Glomerular visceral epithelial cell (primary cell): ENCODE results near the gene NRAP.
"Not testable (repeated sequence)": the region's sequence is repeated elsewhere in the genome, so short reads cannot be mapped to it uniquely, and the experiment has no call there.

Experiments
- DNase-seq: peaks from one replicate; pipeline ENCODE4 v3.0.0-alpha.2; 2016; ENCODE audit errors: extremely low spot score

NRAP gene

DNA sequence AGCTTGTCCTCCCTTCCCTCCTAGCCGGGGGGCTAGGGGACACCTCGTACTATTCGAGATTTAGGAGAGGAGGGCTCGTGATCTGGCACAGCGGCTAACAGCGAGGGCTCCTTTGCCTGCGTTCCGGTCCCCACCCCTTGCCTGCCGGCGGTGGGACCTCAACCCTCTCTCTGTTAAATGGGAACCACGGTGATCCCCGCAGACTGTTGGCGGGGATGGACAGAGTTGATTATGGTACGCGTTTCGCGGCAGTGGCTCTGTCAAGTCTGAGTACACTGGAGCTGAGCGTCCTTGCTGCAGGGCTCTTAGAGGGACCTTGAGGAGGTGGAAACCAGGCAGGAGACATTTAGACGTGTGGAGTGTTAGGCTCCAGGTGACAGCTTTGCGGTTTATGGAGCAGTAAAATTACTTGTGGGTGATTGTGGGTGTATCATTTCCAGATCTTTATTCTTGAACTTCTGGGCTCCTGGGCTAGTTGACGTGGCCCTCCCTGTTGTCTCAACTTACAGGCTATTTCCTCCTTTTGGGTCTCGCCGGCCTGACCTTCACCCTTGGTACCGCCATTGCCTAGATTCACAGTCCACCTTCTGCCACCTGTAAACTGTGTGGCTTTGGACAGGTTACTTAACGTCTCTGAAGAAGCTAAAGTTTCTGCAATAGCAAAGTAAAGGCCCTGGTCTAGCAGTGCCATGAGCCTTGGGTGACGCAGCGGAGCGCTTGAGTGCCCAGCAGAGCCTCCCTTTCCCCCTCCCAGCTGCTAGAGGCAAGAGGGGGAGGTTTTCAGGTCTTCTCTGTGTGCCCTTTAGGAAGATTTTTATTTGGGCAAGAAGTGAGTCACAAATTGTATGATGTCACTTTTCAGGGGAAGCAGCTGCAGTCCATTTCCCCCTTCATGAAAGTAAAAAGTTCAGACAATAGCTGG, 16.6 kb upstream of the NRAP start:
- peak; percentile 82 for DNase-seq

DNA sequence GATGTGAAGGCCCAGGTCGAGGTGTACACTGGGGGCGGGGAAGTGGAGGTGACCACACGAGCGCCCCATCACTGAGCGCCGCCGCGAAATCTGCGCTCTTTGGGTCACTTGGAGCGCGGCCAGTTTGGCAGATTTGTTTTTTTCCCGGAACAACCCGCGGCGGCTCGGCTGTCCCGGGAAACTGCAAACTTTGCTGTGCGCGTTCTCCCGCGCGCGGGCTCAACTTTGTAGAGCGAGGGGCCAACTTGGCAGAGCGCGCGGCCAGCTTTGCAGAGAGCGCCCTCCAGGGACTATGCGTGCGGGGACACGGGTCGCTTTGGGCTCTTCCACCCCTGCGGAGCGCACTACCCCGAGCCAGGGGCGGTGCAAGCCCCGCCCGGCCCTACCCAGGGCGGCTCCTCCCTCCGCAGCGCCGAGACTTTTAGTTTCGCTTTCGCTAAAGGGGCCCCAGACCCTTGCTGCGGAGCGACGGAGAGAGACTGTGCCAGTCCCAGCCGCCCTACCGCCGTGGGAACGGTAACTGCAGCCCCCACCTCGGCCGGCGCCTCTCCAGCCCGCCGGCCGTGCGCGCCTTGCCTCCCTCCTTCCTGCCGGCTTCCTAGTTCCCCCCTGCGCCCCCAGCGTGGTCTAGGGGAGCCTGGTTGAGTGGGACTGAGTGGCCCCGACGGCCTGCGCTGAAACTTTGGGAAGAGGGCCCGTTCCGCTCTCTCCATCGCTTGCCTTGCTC, 15.8 kb upstream of the NRAP start, which contains the start of gene CASP7:
CASP7 (plus strand) TSS at position 450 of the 727 bp plus-strand sequence. CDS start 17,582 bp downstream, outside the sequence.
- peak; percentile 85 for DNase-seq

DNA sequence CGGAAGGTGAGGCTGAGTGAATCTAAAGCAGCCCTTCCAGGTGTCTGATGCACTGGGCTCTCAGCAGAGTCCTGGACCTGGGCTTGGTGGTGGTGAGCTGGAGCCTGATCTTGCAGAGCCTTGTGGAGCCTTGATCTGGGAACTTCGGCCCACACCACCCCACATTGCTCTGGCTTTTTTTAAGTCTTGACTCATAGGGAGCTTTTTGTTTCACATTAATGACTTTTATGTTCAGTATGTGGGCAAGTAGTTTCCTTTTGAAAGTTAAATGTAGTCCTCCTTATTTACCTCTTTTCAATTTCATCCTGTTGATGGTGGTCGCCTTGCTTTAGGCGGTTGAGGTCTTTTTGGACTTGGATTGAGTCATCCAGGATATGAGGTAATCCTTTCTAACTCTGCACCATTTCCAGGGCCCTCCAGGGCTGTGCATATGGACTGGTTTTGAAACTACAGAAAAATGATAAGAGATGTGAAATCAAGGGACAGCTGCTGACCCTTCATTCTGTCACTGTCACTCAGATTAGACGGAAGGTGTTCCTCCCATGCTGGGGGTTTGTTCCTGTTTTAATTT, 2.9 kb upstream of the NRAP start:
- DNase-seq = no peak

DNA sequence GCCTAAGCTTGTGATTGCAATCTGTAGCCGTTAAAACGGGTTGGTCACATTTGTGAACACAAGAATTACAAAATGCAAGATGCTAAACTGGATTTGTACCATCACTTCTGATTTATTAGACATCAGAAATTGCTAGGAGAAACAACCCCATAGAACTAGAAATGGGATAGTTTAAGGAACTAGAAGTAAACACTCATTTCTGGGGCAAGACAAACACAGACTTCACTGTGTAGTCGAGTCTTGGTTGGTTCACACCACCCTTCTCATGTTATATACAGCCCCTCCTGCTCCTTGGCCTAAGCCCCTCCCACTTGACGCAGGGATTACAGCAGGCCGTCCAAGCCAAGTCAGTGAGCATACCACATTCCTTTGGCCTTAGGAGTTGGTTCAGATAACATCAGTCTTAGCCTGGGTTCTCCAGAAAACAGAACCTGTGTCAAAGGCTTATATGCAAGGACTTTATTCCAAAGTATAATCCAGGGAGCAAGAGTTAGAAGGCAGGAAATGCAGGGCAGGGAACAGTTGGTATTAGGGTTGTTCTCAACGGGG, 2.0 kb upstream of the NRAP start:
- DNase-seq = peak; percentile 7

DNA sequence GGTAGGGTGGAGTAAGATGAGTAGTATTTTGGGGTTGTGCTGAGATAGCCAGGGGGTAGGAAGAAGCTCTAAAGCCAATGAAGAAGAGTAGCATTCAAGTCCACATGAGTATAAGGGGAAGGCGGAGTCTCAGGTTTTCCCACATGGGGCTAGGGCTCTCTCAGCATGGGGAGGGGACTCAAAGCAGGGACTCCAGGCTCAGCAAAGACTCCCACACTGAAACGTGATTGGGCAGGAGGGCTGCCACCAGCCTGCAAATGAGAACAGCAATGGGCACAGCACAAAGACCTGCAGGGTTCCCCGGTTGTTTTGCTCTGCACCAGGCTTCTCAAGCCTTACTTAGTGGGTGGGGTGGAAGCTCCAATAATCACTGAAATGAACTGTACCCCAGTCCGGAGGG, 1.5 kb upstream of the NRAP start:
- DNase-seq = no peak

DNA sequence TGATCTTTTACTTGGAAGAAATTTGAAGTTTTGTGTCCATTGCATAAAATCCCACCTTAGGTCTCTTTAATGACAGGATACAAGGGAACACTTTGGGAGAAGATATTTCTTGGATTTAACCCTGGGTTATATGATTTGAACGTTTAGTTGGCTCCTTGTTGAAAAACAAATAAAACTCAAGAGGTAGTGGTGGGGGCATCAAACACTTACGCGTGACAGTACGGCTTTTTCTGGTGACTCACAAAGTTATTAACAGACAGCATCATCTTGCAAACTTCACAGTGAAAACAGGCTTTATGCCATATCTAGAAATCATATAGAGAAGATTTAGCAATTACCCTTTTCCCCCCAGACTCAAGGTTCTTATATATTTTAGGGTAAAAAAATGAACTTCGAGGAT, 699 bp downstream of the NRAP start:
- DNase-seq = no peak

DNA sequence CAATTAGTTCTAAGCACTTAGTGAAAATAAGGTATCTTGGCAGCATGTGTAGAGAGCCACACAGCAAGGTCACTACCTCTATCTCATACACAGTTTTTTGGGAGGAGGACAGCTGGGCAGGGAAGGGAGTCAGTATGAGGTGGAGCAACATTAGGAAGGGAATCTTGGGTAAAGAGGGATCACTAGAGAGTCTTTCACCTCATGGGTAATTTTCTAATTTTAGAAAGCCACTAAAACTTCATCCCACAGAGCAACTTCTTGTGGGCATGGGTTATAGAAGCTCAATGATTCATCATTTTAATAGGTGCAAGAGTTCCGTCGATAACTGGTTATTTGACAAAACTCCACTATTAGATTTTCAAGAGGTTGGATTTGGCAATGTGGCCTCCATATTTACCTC, 2.5 kb downstream of the NRAP start:
- no peak for DNase-seq

DNA sequence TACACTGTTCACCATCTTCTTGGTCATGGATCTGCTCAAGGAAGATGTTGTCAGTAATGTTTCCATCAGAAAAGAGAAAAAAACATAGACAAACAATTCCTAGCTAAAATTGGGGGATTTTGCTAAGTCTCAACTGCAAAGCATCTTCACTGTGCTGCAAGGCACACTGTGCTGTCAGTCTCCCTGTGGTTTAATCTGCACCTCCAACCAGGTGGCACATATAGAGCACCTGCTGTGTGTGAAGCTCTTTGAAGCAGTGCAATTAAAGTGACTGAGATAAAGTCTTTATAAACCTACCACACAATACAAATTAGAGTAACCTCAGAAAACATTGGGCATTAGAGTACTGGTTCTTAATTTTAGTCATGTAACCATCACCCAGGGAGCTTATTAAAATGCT, 6.3 kb downstream of the NRAP start:
- no peak for DNase-seq

DNA sequence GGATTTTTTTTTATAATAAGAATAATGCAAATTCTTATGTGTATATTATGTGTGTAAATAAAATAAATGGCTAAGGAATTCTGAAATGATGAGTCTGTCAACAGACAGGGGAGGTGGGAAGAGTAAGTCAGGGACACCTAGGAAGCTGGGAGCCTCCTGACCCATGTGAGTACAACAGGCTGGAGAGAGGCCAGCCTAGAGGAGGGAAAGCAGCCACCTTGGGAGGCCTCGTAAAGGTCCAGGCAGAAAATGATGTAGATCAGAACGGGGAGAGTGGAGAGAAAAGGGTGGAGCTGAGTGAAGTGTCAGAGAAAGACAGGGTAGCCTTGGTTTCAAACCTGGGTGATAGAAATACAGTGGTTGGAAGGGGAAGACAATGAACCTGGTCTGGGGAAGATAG, 6.9 kb downstream of the NRAP start:
- no peak for DNase-seq

DNA sequence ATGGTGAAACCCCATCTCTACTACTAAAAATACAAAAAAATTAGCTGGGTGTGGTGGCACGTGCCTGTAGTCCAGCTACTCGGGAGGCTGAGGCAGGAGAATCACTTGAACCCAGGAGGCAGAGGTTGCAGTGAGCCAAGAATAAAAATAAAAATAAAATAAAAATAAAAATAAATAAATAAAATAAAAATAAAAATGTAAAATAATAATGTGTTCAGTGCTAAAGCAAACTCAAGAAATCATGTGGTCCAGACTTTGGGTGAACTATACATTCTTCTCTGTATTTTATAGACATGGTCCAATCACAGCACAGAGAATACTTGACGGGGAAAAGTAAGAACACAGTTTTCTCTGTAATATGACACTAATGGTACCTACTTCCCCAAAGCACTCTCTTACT, 11.4 kb downstream of the NRAP start:
- DNase-seq = not testable (repeated sequence)

DNA sequence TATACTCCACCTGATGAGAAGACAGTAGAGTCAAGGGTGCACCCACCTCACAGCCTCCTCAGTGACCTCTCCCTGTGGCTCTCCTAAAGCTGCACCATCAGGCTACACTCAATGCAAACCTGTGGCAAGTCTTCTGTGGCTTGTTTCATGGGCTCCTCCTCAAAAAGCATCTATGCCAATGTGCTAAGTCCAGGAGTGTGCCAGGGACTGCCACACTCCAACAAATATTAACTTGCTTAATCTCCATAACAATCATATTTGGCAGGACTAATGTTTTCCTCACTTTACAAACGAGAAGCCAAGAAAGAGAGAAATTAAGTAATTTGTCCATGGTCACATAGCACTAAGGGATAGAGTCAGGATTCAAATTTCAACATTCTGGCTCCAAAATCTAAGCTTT, 11.9 kb downstream of the NRAP start:
- DNase-seq = no peak

DNA sequence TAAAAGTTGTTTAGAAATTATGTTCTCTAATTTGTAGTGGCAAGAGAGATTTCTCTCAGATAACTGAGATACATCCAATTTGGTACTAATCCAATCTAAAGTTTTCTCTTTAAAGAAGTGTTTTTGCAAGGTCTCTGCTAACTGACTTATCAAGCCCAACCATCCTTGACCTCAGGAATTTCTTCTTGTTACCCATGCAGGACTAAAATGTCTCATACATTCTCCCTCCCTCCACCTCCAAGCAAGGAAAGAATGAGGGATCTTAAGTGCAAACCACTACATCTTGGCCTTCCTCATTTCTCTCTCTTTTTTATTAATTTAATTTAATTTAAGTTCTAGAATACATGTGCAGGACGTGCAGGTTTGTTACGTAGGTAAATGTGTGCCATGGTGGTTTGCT, 12.8 kb downstream of the NRAP start:
- DNase-seq = no peak

DNA sequence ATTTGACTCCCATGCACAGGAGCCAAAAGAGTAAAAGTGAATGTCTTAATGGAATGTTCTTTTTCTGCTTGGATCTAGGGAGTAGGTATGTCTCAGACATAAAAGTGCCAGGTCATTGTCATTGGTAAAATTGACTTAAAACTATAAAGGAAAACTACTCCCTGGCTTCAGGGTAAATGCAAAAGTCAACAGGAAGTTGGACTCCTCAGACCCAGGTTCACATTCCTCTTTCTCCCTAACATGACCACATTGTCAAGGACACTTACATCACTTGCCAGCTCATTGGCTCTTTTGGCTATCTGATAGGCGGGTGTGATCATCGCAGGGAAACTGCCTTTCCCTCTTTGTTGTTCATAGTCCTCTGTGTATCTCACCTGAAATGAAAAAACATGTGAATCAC, 13.7 kb downstream of the NRAP start:
- no peak for DNase-seq

DNA sequence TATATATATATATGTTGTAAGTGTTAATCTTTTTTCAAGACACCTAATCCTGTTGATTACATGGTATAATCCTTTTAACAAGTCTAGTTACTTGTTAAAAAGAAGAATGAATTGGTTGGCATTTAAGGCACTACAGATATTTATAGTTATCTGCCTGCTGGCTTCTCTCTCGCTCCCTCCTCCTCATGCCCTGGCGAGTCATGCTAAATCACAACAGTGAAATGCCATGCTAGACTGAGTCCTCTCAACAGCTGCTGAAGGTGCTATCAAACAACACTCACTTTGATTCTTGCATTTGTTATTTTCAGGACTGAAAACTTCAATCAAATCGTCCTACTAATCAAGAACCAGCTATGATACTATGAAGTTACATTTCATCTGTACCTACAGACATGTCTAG, 15.4 kb downstream of the NRAP start:
- no peak for DNase-seq

DNA sequence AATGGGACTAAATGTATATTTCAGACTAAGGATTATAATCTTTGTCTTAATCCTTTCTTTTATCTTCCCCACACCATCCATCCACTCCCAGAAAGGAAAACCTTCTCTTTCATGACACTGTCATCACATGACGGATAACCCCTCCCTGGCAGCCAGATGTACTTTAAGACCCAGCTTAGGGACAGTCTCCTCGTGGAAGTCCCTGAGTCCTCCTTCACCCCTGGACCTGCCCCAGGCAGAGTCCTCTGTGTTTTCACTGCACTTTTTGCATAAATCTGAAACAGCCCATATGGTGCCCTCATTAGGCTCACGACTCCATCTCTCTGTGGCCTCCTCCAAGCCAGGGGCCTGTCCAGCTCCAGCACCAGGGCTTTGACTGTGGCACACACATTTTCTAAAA, 16.0 kb downstream of the NRAP start:
- DNase-seq = no peak

DNA sequence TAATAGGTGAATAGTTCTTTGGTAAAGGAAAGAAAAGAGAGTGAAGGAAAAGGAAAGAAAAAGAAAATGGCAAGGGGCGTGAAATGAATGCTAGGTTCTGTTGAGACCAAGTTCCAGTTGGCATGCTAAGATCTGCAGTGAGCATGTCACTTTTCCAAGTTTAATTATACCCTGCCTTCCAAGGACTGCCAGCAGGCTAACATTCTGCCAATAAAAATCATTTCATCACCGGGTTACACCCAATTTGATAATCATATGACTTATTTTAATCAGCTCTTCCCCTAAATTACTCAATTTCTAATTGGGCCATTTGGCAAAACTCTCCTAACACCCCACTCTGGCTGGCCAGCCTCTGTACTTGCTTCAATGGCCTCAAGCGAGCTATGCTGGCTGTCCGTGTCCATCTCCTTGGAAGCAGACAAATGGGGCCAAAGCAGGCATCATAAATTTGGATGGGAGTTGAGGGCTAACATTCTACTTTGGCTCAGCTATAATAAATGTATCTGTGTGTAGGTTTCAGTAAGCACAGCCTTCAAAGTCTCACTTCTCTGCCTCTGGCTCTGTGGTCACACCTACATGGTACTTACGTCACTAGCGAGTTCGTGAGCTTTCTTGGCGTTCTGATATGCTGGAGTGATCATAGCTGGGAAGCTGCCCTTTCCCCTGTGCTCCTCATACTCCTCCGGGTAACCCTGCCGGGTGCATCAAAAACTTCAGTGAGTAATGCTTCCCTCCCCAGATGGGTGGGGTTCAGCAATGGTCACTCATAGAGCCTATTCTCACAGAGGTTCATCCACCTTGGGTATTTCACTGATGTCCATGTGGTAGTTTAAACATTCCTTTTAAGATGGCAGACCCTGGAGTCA, 17.3 kb downstream of the NRAP start:
- DNase-seq = no peak

DNA sequence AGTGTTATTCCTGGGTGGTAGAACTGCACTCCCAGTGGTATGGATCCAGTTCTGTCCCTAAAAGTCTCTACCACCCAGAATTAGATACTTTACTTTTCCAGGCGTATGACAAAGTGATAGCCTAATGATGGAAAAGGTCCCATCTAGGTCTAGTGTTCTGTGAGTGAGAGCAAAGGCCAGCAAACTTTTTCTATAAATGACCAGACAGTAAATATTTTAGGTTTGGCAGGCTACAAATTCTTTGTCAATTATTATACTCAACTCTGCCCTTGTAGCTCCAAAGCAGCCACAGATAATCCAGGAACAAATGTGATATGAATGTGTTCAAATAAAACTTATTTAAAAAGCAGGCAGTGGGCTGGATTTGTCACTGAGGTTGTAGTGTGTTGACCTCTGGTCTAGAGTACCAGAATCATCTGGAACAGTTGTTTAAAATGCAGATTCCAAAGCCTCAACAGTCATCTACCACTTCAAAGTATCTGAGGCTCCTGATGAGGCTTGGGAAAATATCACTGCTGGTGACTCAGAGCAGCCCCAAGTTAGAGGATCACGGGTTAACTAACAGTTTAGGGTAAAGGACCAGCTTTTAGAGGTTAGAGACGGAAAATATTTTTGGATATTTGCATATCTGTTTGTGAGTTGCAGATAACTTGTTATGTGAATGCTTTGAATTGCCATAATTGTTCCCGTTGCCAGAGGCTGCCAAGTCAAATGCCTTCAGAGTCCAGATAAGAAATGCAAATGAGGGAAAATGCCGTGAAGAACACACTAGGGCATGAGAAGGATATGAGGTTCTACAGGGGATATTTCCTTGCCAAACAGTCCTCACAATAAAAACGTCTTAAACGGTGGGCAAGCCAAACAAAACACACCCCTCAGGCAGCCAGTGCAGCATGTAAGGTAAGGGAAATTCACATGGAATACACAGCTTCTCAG, 19.4 kb downstream of the NRAP start:
- DNase-seq = no peak

DNA sequence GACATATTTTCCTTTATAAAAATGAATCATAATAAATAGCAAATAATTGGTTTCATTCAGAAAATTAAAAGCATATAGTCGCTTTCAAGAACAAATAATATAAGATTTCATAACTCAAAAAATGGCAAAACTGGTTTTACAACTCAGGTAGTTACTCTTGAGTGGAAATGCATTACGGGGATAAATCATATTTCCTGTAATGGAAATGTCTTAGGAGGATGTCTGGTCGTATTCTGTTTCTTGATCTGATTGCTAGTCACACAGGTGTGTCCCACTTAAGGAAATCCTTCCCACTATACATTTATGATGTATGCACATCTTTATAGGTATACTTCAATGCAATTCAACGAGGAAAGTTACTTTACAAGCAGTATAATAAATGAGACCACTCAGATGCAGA, 20.7 kb downstream of the NRAP start:
- DNase-seq = no peak

DNA sequence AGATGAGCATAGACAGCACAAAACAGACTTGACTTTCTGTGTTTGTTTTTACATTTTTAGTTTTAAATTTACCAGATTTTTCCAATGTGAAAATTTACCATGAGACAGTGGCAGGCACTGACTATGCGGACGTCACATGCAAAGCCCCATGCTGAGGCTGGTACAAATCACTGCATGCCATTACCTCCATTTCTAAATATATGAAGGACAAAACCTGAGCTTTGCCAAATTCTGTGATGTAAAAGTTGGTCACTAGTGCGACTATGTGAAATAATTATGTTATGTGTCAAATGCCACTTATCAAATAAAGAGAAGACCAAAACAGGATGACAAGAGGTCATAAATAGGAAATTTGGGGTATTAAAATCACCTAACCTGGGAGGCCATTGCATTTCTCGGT, 22.1 kb downstream of the NRAP start:
- no peak for DNase-seq

DNA sequence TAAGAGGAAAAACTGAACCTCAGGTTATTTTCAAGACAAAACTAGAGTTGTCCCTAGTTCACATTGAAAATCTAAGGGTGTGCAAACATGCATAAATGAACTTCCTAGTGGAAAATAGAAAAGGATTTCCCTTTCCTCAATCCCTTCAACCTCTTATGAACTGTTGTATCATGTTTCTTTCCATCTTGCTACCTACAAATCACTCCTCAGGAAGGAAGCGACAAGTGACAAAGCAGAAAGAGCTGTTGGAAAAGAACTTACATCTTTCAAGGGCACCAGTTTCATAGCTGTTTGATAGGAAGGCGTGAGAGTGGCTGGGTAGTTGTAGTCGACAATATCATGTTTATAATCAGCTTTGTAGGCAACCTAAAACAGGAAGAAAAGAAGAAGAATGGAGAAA, 23.9 kb downstream of the NRAP start:
- no peak for DNase-seq
